Endothelial cell of umbilical vein (primary cell): Measurements from ENCODE around the gene MAPK9. TPM values are rescaled to one million over a fixed set of nuclear protein-coding genes. Genes with fewer than 3 reads are reported as not detected.
A peak's percentile ranks its signal among the peaks of the same experiment; 100 is the strongest.

Source experiments
- BruUV-seq: library from RNA; stranded (reverse); fragments of 400-500 nt; replicated peaks from 2 replicates; lab custom pipeline; 2021; lab: Mats Ljungman, UMichigan
- CTCF ChIA-PET: fragments of 300-600, 350-600 bp; sonication (Branson Sonifier 250); formaldehyde crosslinking; loops from one replicate; lab custom pipeline; 2021; ENCODE audit warnings: antibody characterized with exemption, inconsistent platforms; lab: Charles Lee
- POLR2A ChIA-PET: fragments of 300-600, 350-600 bp; sonication (Branson Sonifier 250); formaldehyde crosslinking; loops from one replicate; lab custom pipeline; 2021; ENCODE audit warnings: antibody characterized with exemption, inconsistent platforms; lab: Charles Lee
- DNase-seq: peaks from one replicate; pipeline ENCODE4 v3.0.0-alpha.2; 2011; ENCODE audit warnings: low read depth, low spot score
- FAIRE-seq: peaks from 2 replicates; lab custom pipeline; 2011; peaks lifted over from hg19 to GRCh38; lab: Jason Lieb, UNC
- H2AFZ ChIP-seq: 2 replicates; pipeline ENCODE4 v1.6.0; 2012; ENCODE audit warnings: low read depth, low read length, control low read depth, inconsistent platforms
- H3K27ac ChIP-seq: 2 replicates; pipeline ENCODE4 v1.5.1; 2011; ENCODE audit warnings: low read depth, mild to moderate bottlenecking, control low read depth, low read length, moderate library complexity; ENCODE audit not compliant: insufficient read depth
- H3K27me3 ChIP-seq, 2 experiments: 2 replicates each; pipeline versions ENCODE4 v1.6.0 to v1.6.1; 2011; ENCODE audit warnings: low read length in 2 of 2, mixed read lengths in 1 of 2; ENCODE audit not compliant: control insufficient read depth in 2 of 2, insufficient read depth in 2 of 2
- H3K36me3 ChIP-seq, 2 experiments: 2 replicates in 1 of 2; 3 replicates in 1 of 2; pipeline ENCODE4 v1.5.1; 2011; ENCODE audit warnings: low read length in 2 of 2, mild to moderate bottlenecking in 1 of 2, moderate library complexity in 1 of 2; ENCODE audit not compliant: control insufficient read depth in 2 of 2, insufficient read depth in 2 of 2; ENCODE audit errors: extremely low read depth in 1 of 2
- H3K4me1 ChIP-seq: 3 replicates; pipeline ENCODE4 v1.5.1; 2011; ENCODE audit warnings: mild to moderate bottlenecking, low read length; ENCODE audit not compliant: control insufficient read depth, insufficient read depth; ENCODE audit errors: extremely low read depth
- H3K4me2 ChIP-seq: 2 replicates; pipeline ENCODE4 v1.6.1; 2011; ENCODE audit warnings: low read length, control low read depth, mixed read lengths; ENCODE audit not compliant: insufficient read depth
- H3K4me3 ChIP-seq, 3 experiments: fragments of 200-600 bp in 1 of 3; sonication (generic), shearing (Covaris generic) in 1 of 3; replicated peaks in 1 of 3; 2 replicates each; pipeline ENCODE4 v1.5.1; 2011 to 2016; ENCODE audit warnings: control low read depth in 3 of 3, low read length in 3 of 3, mild to moderate bottlenecking in 2 of 3, inconsistent platforms in 1 of 3, low read depth in 1 of 3, moderate library complexity in 1 of 3; ENCODE audit not compliant: insufficient read depth in 1 of 3
- H3K79me2 ChIP-seq: 2 replicates; pipeline ENCODE4 v1.6.0; 2012; ENCODE audit warnings: low read length, inconsistent platforms; ENCODE audit not compliant: control insufficient read depth, insufficient read depth
- H3K9ac ChIP-seq: replicated peaks from 2 replicates; pipeline ENCODE3; 2011; ENCODE audit warnings: low read length, control low read depth; ENCODE audit not compliant: insufficient read depth; ENCODE audit errors: extremely low read depth
- H3K9me1 ChIP-seq: replicated peaks from 3 replicates; pipeline ENCODE4 v1.6.0; 2011; ENCODE audit warnings: mild to moderate bottlenecking, low read length; ENCODE audit not compliant: control insufficient read depth, insufficient read depth; ENCODE audit errors: extremely low read depth
- H3K9me3 ChIP-seq: replicated peaks from 2 replicates; pipeline ENCODE4 v1.5.1; 2012; ENCODE audit warnings: low read length, inconsistent platforms; ENCODE audit not compliant: control insufficient read depth, insufficient read depth
- H4K20me1 ChIP-seq: replicated peaks from 2 replicates; pipeline ENCODE3; 2011; ENCODE audit warnings: mild to moderate bottlenecking, low read length; ENCODE audit not compliant: control insufficient read depth, insufficient read depth; ENCODE audit errors: extremely low read depth
- EZH2 ChIP-seq: IDR thresholded peaks from 2 replicates; pipeline ENCODE4 v1.6.1; 2012; ENCODE audit warnings: borderline replicate concordance, low read depth, mild to moderate bottlenecking, moderate library complexity, low read length, inconsistent platforms; ENCODE audit not compliant: severe bottlenecking
- FOS ChIP-seq: IDR thresholded peaks from 2 replicates; pipeline ENCODE4 v1.6.1; 2011; ENCODE audit warnings: mild to moderate bottlenecking, low read length, moderate library complexity, borderline replicate concordance; ENCODE audit not compliant: insufficient read depth
- GATA2 ChIP-seq: IDR thresholded peaks from 2 replicates; pipeline ENCODE4 v1.7.0; 2011; ENCODE audit warnings: low read depth, mild to moderate bottlenecking, moderate library complexity, mixed read lengths, low read length; ENCODE audit not compliant: insufficient read length, insufficient read depth
- JUN ChIP-seq: IDR thresholded peaks from 2 replicates; pipeline ENCODE4 v1.6.1; 2011; ENCODE audit warnings: borderline replicate concordance, low read depth; ENCODE audit not compliant: insufficient read length, insufficient read depth
- MAX ChIP-seq: IDR thresholded peaks from 2 replicates; pipeline ENCODE4 v1.6.1; 2011; ENCODE audit not compliant: insufficient read depth, insufficient read length
- MYC ChIP-seq: IDR thresholded peaks from one replicate; pipeline ENCODE4 v1.6.1; 2011; ENCODE audit warnings: mild to moderate bottlenecking, low read depth, low read length
- POLR2AphosphoS5 ChIP-seq: IDR thresholded peaks from 2 replicates; pipeline ENCODE4 v1.6.1; 2012; ENCODE audit warnings: low read depth, mild to moderate bottlenecking, control low read depth, low read length, moderate library complexity; ENCODE audit not compliant: insufficient read depth
- dilution Hi-C: fragments of 300-500 bp; cut with MboI; formaldehyde crosslinking; loops from one replicate; pipeline ENCODE4 v1.15.0; 2019; ENCODE audit warnings: low sequenced_read_pairs; ENCODE audit not compliant: extremely low pct_ligation_motif_present
- intact Hi-C: fragments of 100-400 bp; cut with micrococcal nuclease; formaldehyde crosslinking; loops from one replicate; pipeline ENCODE4 v1.10.0; 2022
- polyA plus RNA-seq, 4 experiments: library from polyadenylated mRNA; depleted of rRNA in 3 of 4; stranded (reverse) in 3 of 4; unstranded in 1 of 4; fragments of >200 nt; gene quantifications; 2 replicates each; pipeline versions ENCODE4 v1.2.1 to v1.2.3, GENCODE V29; 2011 to 2012; ENCODE audit warnings: missing spikeins in 1 of 4
- total RNA-seq: library from RNA; stranded (reverse); gene quantifications from 2 replicates; pipeline ENCODE4 v1.2.3, GENCODE V29; 2021
- TF ChIP-seq, protein P1 (sequence below), 2 donors: IDR thresholded peaks; 1 replicate in 1 of 2; 2 replicates in 1 of 2; pipeline ENCODE4 v1.5.1; 2011; ENCODE audit warnings: low read length in 2 of 2, mild to moderate bottlenecking in 2 of 2, moderate library complexity in 2 of 2, control low read depth in 1 of 2, inconsistent platforms in 1 of 2, low read depth in 1 of 2; ENCODE audit not compliant: insufficient read depth in 1 of 2; ENCODE audit errors: extremely low read depth in 1 of 2

The MAPK9 gene
- total and polyA plus RNA-seq, 2 donors (not counting 3 experiments of a cell fraction or from before 2014, with no cell fraction given), result 24.6 to 34.8 TPM

GRCh38 chr5:180201051-180201987 is 90.6 kb downstream of the MAPK9 start:
- H3K9me3 ChIP-seq, result no peaks in the 10 kb centered on the region
- no peak overlapping the region for H3K27ac ChIP-seq
- no peaks in the 10 kb centered on the region for H4K20me1 ChIP-seq
- H3K4me2 ChIP-seq, result no peak overlapping the region
- CTCF ChIA-PET, result interaction anchor here (0.9 to 2.6 kb wide), 8 partner anchors 8 to 405 kb away, joined by 3 to 31 read pairs (median 10); partner anchors contain the start of gene RASGEF1C
- intact Hi-C loops (loop anchor here (1.0 to 5.0 kb wide), 4 partner anchors 114 to 516 kb away; no protein-coding TSS in a partner anchor), dilution Hi-C loops (no loop called here)
- POLR2A ChIA-PET, result no interaction called here
- no peaks in the 10 kb centered on the region for H3K27me3 ChIP-seq
- H3K36me3 ChIP-seq, result no peaks in the 10 kb centered on the region
- DNase-seq, result peak; percentile 40
- no TSS peak for BruUV-seq
- TF ChIP-seq FOS, result no peak
- no peak for TF ChIP-seq EZH2
- no peak for TF ChIP-seq MYC
- TF ChIP-seq, protein P1, sequence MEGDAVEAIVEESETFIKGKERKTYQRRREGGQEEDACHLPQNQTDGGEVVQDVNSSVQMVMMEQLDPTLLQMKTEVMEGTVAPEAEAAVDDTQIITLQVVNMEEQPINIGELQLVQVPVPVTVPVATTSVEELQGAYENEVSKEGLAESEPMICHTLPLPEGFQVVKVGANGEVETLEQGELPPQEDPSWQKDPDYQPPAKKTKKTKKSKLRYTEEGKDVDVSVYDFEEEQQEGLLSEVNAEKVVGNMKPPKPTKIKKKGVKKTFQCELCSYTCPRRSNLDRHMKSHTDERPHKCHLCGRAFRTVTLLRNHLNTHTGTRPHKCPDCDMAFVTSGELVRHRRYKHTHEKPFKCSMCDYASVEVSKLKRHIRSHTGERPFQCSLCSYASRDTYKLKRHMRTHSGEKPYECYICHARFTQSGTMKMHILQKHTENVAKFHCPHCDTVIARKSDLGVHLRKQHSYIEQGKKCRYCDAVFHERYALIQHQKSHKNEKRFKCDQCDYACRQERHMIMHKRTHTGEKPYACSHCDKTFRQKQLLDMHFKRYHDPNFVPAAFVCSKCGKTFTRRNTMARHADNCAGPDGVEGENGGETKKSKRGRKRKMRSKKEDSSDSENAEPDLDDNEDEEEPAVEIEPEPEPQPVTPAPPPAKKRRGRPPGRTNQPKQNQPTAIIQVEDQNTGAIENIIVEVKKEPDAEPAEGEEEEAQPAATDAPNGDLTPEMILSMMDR (IDR thresholded peaks at IDR 0.05; ENCODE audit: extremely low read depth in 1 of 2, insufficient read depth in 1 of 2, low read depth in 1 of 2, low read length in 2 of 2), result peak; percentile 26 to 35
- no peak for TF ChIP-seq POLR2AphosphoS5
- no peak for TF ChIP-seq MAX
- TF ChIP-seq JUN, result no peak
- no peak for TF ChIP-seq GATA2
- H3K9ac ChIP-seq, result no peak overlapping the region
- no peaks in the 10 kb centered on the region for H3K9me1 ChIP-seq
- no peak overlapping the region for H2AFZ ChIP-seq
- no peaks in the 10 kb centered on the region for H3K4me1 ChIP-seq
- no peak for FAIRE-seq
- H3K4me3 ChIP-seq, result no peak overlapping the region
- no peaks in the 10 kb centered on the region for H3K79me2 ChIP-seq
